HCT116 (cell line): Measurements from ENCODE around the gene SKI. TPM values are rescaled to one million over a fixed set of nuclear protein-coding genes. Genes with fewer than 3 reads are reported as not detected.
"Not testable (repeated sequence)": the region's sequence is repeated elsewhere in the genome, so short reads cannot be mapped to it uniquely, and the experiment has no call there.

Source experiments
- ATAC-seq: fragments of 200-7000 bp; cut with Tn5 transposase; 2 replicates; pipeline ENCODE4 v1.9.1; 2020; ENCODE audit warnings: mild to moderate bottlenecking, moderate library complexity
- BruUV-seq: library from RNA; stranded (reverse); fragments of 400-500 nt; replicated peaks from 2 replicates; lab custom pipeline; 2021; lab: Mats Ljungman, UMichigan
- CTCF ChIA-PET: fragments of 300-600 bp; sonication (Branson Sonifier 250); formaldehyde crosslinking; loops from one replicate; lab custom pipeline; 2021; ENCODE audit warnings: antibody characterized with exemption; lab: Charles Lee
- POLR2A ChIA-PET: fragments of 300-600, 350-600 bp; sonication (Branson Sonifier 250); formaldehyde crosslinking; loops from one replicate; lab custom pipeline; 2021; ENCODE audit warnings: antibody characterized with exemption; lab: Charles Lee
- RAD21 ChIA-PET, 2 experiments: fragments of 300-600 bp; sonication (Branson Sonifier 250); formaldehyde crosslinking; loops; one replicate each; lab custom pipeline; 2023; ENCODE audit warnings: low total read pairs in 2 of 2; ENCODE audit not compliant: uncharacterized antibody in 2 of 2, unreplicated experiment in 2 of 2, low non-redundant PET in 1 of 2; lab: Charles Lee
- DNase-seq: peaks from one replicate; pipeline ENCODE4 v3.0.0-alpha.2; 2010; ENCODE audit warnings: low read depth, low spot score
- H2AFZ ChIP-seq: fragments of 200-600 bp; shearing (Covaris generic), sonication (generic); 2 replicates; pipeline ENCODE4 v1.6.1; 2017; ENCODE audit warnings: low read depth, mixed run types, mixed read lengths, antibody characterized with exemption, low read length; ENCODE audit not compliant: poor library complexity, severe bottlenecking
- H3K27ac ChIP-seq: 2 replicates; pipeline ENCODE4 v1.5.1; 2012; ENCODE audit warnings: low read depth, low read length
- H3K27me3 ChIP-seq: fragments of 200-600 bp; sonication (generic); 2 replicates; pipeline ENCODE4 v1.6.1; 2016; ENCODE audit warnings: mixed run types, low read length, mixed read lengths; ENCODE audit not compliant: insufficient read depth
- H3K36me3 ChIP-seq, 2 experiments: fragments of 200-500 bp in 1 of 2; fragments of 200-600 bp in 1 of 2; sonication (Bioruptor generic) in 1 of 2; sonication (generic) in 1 of 2; 2 replicates each; pipeline versions ENCODE4 v1.5.1 to v1.6.1; 2014 to 2016; ENCODE audit warnings: low read length in 2 of 2, inconsistent platforms in 1 of 2, mixed read lengths in 1 of 2, mixed run types in 1 of 2; ENCODE audit not compliant: insufficient read depth in 2 of 2, control insufficient read depth in 1 of 2
- H3K4me1 ChIP-seq, 2 experiments: fragments of 200-600 bp in 1 of 2; sonication (generic) in 1 of 2; 2 replicates each; pipeline versions ENCODE4 v1.5.1 to v1.6.1; 2012 to 2017; ENCODE audit warnings: low read length in 2 of 2, inconsistent platforms in 1 of 2, mild to moderate bottlenecking in 1 of 2, mixed read lengths in 1 of 2, mixed run types in 1 of 2, moderate library complexity in 1 of 2; ENCODE audit not compliant: insufficient read depth in 2 of 2, control insufficient read depth in 1 of 2
- H3K4me2 ChIP-seq: fragments of 200-600 bp; sonication (generic); 2 replicates; pipeline ENCODE4 v1.6.1; 2017; ENCODE audit warnings: mixed run types, low read length, mixed read lengths
- H3K4me3 ChIP-seq, 2 experiments: fragments of 200-600 bp in 1 of 2; sonication (generic) in 1 of 2; replicated peaks in 1 of 2; 2 replicates each; pipeline ENCODE4 v1.5.1; 2011 to 2016; ENCODE audit warnings: low read length in 2 of 2, control low read depth in 1 of 2, low read depth in 1 of 2, mild to moderate bottlenecking in 1 of 2, mixed read lengths in 1 of 2, mixed run types in 1 of 2
- H3K79me2 ChIP-seq: fragments of 200-600 bp; sonication (generic); 2 replicates; pipeline ENCODE4 v1.6.1; 2017; ENCODE audit warnings: mild to moderate bottlenecking, mixed run types, low read length, moderate library complexity, mixed read lengths; ENCODE audit not compliant: insufficient read depth
- H3K9ac ChIP-seq: fragments of 200-600 bp; sonication (generic); 2 replicates; pipeline ENCODE4 v1.6.1; 2016; ENCODE audit warnings: low read length, mixed read lengths
- H3K9me2 ChIP-seq: fragments of 200-600 bp; sonication (generic), shearing (Covaris generic); 2 replicates; pipeline ENCODE4 v1.6.1; 2017; ENCODE audit warnings: mixed run types, mild to moderate bottlenecking, moderate library complexity; ENCODE audit not compliant: insufficient read depth
- H3K9me3 ChIP-seq, 2 experiments: fragments of 200-500 bp in 1 of 2; fragments of 200-600 bp in 1 of 2; sonication (Bioruptor generic) in 1 of 2; sonication (generic) in 1 of 2; 2 replicates each; pipeline ENCODE4 v1.6.1; 2014 to 2017; ENCODE audit warnings: low read length in 2 of 2, mixed read lengths in 2 of 2, inconsistent platforms in 1 of 2, low read depth in 1 of 2, mild to moderate bottlenecking in 1 of 2, mixed run types in 1 of 2, moderate library complexity in 1 of 2; ENCODE audit not compliant: control insufficient read depth in 1 of 2, insufficient read depth in 1 of 2
- H4K20me1 ChIP-seq: fragments of 200-600 bp; sonication (generic), shearing (Covaris generic); 2 replicates; pipeline ENCODE4 v1.6.1; 2017; ENCODE audit warnings: mixed run types, mild to moderate bottlenecking, moderate library complexity; ENCODE audit not compliant: insufficient read depth
- CTCF ChIP-seq, 3 experiments: fragments of 200-600 bp in 1 of 3; sonication (generic) in 1 of 3; IDR thresholded peaks in 2 of 3; conservative IDR thresholded peaks in 1 of 3; 2 replicates each; pipeline ENCODE4 v1.5.1; 2012 to 2017; ENCODE audit warnings: low read depth in 2 of 3, low read length in 2 of 3, antibody characterized with exemption in 1 of 3, borderline replicate concordance in 1 of 3, control low read depth in 1 of 3, mild to moderate bottlenecking in 1 of 3, mixed read lengths in 1 of 3, mixed run types in 1 of 3, moderate library complexity in 1 of 3; ENCODE audit not compliant: insufficient read depth in 1 of 3
- EGR1 ChIP-seq: IDR thresholded peaks from 2 replicates; pipeline ENCODE4 v1.6.1; 2012; ENCODE audit warnings: low read depth
- JUND ChIP-seq: IDR thresholded peaks from 2 replicates; pipeline ENCODE4 v1.6.1; 2012
- POLR2A ChIP-seq: IDR thresholded peaks from 2 replicates; pipeline ENCODE4 v1.7.0; 2011; ENCODE audit warnings: borderline replicate concordance; ENCODE audit not compliant: insufficient read depth, insufficient read length; ENCODE audit errors: extremely low read depth
- POLR2AphosphoS5 ChIP-seq: IDR thresholded peaks from 2 replicates; pipeline ENCODE4 v1.6.1; 2011; ENCODE audit warnings: mild to moderate bottlenecking, low read depth, low read length, moderate library complexity
- SP1 ChIP-seq: IDR thresholded peaks from 2 replicates; pipeline ENCODE4 v1.6.1; 2012; ENCODE audit warnings: low read depth
- SRF ChIP-seq: IDR thresholded peaks from 2 replicates; pipeline ENCODE4 v1.6.1; 2012; ENCODE audit warnings: low read depth
- TCF7L2 ChIP-seq: IDR thresholded peaks from 2 replicates; pipeline ENCODE4 v1.7.0; 2011; ENCODE audit warnings: borderline replicate concordance, inconsistent platforms; ENCODE audit not compliant: insufficient read depth, insufficient read length; ENCODE audit errors: extremely low read depth
- intact Hi-C: fragments of 100-400 bp; cut with micrococcal nuclease; formaldehyde crosslinking; loops from 2 replicates; pipeline ENCODE4 v1.10.0; 2022
- total RNA-seq: library from RNA; stranded (reverse); gene quantifications from one replicate; pipeline ENCODE4 v1.2.1, GENCODE V29; 2021; ENCODE audit not compliant: unreplicated experiment
- TF ChIP-seq, protein P1 (sequence below): IDR thresholded peaks from 2 replicates; pipeline ENCODE4 v1.6.1; 2012

The SKI gene
- total RNA-seq, 1 experiment from 2014 or later = 56.2 TPM

DNA sequence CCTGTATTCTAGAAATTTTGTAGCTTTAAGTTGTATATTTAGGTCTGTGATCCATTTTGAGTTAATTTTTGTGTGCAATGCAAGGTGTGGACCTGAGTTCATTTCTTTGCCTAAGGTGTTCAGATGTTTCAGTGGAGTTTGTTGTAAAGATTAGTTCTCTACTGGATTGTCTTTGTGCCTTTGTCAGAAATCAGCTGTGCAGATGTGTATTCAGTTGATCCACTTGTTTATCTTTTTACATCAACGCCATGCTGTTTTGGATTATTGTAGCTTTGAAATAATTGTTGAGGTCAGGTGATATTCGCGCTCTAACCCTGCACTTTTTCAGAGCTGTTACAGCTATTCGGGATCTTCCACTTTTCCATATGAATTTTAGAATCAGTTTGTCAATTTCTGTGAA, 32.8 kb downstream of the SKI start:
- no TSS peak for BruUV-seq
- ATAC-seq = no peak
- Histone ChIP-seq H3K36me3 (no peaks in the 10 kb centered on the region), H3K4me2 (no peak overlapping the region), H4K20me1 (peaks cover 15% of the 10 kb centered on the region), H3K4me1 (peaks cover 0 to 5% of the 10 kb centered on the region in 2 experiments; a peak in 1 of 4 replicates), H3K9me3 (no peaks in the 10 kb centered on the region), H3K9me2 (no peaks in the 10 kb centered on the region), H3K9ac (no peak overlapping the region), H3K4me3 (no peak overlapping the region), H3K27me3 (no peaks in the 10 kb centered on the region), H2AFZ (no peak overlapping the region), H3K27ac (no peak overlapping the region), H3K79me2 (peaks cover 100% of the 10 kb centered on the region)
- POLR2A ChIA-PET = no interaction called here
- TF ChIP-seq, protein P1, sequence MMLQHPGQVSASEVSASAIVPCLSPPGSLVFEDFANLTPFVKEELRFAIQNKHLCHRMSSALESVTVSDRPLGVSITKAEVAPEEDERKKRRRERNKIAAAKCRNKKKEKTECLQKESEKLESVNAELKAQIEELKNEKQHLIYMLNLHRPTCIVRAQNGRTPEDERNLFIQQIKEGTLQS = no peak
- TF ChIP-seq POLR2A (no peak), POLR2AphosphoS5 (no peak), EGR1 (no peak), SRF (no peak), SP1 (no peak), JUND (no peak), CTCF (IDR thresholded peaks at IDR 0.05 in 2 of 3, conservative IDR thresholded peaks at IDR 0.05 in 1 of 3; ENCODE audit: borderline replicate concordance in 1 of 3, insufficient read depth in 1 of 3, low read depth in 2 of 3, low read length in 2 of 3) (no peak), TCF7L2 (no peak)
- CTCF ChIA-PET = no interaction called here
- RAD21 ChIA-PET = no interaction called here
- intact Hi-C loops = no loop called here
- DNase-seq = no peak

GRCh38 chr1:2261476-2262395, 33.6 kb downstream of the SKI start:
- H3K4me3 ChIP-seq, RAD21 ChIA-PET, H3K27ac ChIP-seq, POLR2A ChIA-PET, H3K4me2 ChIP-seq, H2AFZ ChIP-seq, BruUV-seq, ATAC-seq, H3K4me1 ChIP-seq, H3K9me2 ChIP-seq, DNase-seq, H3K9ac ChIP-seq, H3K9me3 ChIP-seq, H3K36me3 ChIP-seq, intact Hi-C loops, CTCF ChIA-PET, H3K27me3 ChIP-seq: not testable (repeated sequence)
- H4K20me1 ChIP-seq = peaks cover 15% of the 10 kb centered on the region
- H3K79me2 ChIP-seq = peaks cover 100% of the 10 kb centered on the region
